HG02678 (cell line): ENCODE results near the gene CDH23.

Source experiments
- ATAC-seq: cut with Tn5 transposase; IDR thresholded peaks from one replicate; pipeline ENCODE4 v1.9.1; 2021; ENCODE audit warnings: mild to moderate bottlenecking, moderate library complexity; ENCODE audit not compliant: unreplicated experiment

Gene CDH23

DNA sequence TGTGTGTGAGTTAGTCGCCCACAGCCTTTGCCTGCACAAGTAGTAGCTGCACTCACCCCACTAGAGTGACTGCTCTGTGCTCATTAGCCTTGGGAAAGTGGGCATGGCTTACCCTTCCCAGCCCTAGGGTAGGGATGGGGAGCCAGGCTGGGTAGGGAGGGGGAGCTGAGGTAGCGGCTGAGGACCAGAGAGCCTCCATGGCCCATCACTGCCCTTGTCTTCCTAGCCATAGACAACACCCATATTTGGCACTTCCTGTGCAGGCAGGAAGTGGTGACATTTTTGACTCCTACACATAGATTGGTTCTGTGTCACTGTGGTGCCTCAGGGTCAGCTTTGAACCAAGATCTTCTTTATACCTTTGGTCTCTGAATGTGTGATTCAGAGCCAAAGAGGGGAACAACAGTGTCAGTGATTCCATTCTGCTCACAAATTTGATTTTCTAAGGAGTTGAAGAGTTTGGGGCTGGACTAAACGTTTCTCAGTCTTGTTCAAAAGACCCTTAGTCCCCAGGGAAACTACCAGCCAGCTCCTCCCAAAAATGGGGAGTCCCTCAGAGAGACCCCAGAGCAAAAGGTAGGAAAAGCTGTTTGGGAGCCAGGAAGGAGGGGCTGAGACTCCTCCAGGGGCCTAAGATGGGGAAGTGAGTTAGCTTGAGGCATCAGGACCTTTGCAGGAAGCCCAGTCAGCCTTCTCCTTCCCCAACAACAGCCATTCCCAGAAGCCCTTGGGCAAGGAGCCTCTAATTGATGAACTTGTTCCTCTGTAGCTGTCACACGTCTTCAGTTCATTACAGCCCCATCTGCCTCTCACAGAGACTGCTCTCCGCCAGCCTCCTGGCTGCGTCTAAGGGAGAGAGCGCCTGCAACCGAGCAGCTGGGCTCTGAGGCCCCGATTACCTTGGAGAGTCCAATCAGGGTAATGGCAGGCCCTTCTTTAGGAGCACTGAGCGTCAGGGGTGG lies 135.0 kb downstream of the CDH23 start:
- ATAC-seq = no peak

- ATAC-seq = no peak
These were observed 136.2 kb downstream of the CDH23 start for GRCh38 chr10:71532878-71533277.

- ATAC-seq = no peak
These were observed 137.2 kb downstream of the CDH23 start for GRCh38 chr10:71533936-71534335.

- no peak for ATAC-seq
These were observed 138.0 kb downstream of the CDH23 start for GRCh38 chr10:71534568-71535194.

DNA sequence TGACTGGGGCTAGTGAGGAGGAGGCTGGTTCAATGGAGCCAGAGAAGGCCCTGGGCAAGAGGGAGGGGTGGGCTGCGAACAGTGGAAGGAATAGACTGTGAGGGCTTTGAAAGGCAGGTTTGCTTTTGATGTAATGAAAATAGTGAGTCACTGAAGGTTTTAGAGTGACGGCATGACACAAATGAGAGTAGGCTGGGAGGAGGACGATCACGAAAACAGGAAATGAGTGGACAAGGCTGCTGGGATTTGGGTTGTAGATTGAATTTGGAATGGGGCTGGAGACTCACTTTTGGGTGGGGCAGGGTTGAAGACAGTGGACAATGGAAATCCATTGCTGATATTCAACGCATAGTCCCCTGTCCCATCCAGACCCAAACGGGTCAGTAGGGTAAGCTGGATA lies 139.6 kb downstream of the CDH23 start:
- ATAC-seq = no peak

- ATAC-seq = no peak
These were observed 140.4 kb downstream of the CDH23 start for GRCh38 chr10:71537125-71537524.

DNA sequence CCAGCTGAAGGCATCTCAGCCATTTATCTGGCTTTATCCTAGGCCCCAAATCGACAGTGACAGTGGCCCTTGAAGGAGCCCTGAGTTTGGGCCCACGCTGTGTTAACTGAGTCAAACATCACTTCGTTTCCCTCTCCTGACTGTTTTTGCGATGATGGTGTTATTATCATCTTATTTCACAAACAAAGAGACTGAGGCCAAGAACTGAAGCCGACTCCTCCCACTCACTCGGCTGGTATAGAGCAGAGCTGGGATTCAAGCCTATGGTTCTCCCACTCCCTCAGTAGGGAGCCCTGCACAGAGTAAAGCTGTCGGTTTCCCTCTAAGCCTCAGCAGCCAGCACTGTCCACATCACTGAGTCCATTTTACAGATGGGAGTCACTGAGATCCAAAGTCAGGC lies 141.0 kb downstream of the CDH23 start:
- no peak for ATAC-seq

DNA sequence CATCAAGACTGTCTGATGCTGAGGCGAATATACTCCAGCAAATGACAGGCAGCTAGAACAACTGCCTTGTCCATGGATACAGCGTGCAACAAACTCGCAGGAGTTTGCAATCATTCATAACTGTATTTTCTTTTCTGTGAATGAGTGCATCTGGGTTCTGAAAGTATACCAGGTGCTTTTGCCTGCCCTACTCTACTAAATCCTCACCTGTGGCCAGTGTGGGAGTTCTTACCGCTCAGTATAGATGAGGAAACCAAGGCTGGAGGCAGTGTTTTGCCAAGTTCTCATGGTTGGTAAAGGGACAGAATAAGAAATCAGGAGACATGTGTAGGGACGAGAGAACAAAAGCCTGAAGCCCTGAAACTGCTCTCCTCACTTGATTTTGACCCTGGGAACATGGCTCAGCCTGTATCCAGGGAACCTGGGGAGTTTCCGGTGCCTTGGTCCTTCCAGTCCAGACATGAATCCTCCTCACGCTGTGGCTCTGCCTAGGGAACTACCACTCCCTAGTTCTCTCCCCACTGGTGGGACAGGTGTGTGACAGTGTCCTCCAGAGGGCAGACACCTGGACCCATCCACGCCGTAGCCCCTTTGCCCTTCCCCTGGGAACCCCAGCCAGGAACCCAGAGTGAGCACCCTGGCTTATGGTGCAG lies 142.0 kb downstream of the CDH23 start:
- ATAC-seq = no peak

GRCh38 chr10:71539442-71540118 lies 142.9 kb downstream of the CDH23 start:
- ATAC-seq = no peak

DNA sequence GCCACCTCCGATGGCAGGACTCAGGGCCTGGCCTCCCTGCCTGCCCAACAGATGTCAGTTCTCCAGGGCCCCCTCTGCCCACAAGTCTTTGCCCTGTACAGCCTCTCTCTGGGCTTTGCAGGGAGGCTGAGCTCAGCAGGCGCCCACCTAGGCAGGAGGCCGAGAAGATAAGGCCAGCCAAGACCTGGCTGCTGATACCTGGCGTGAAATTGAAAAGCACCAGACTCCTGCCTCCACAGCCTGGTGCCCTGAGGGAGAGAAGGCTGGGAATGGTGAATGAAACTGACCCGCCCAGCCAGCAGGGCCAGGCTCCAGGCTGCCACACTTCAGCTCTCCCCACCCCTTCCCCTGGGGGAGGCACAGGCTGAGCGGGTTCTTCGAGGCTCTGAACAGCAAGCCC lies 145.8 kb downstream of the CDH23 start:
- no peak for ATAC-seq

DNA sequence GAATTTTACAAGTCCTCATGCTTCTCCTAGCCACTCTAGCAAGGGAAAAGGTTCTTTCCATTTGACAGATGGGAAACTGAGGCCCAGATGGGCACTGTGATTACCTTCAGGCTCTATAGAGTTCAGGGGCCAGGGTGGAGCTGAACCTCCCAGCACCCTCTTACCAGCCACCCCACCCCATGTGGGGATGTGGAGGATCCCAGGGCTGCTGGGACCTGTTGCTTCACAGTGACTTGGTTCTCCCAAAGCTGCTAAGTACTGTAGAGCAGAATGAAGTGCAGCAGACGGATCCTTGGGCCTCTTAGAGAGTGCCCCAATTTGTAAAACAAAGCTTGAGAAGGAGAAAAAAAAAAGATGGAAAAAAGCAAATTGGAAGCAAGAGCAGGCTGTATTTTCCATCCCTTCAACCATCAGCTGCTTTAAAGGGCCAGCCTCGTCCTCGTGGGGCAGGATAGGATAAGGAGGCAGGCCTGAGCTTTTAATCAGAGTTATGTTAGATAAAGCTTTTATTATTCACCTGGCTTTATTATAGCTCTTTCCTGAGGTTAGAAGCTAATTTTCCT lies 147.0 kb downstream of the CDH23 start:
- ATAC-seq = no peak

DNA sequence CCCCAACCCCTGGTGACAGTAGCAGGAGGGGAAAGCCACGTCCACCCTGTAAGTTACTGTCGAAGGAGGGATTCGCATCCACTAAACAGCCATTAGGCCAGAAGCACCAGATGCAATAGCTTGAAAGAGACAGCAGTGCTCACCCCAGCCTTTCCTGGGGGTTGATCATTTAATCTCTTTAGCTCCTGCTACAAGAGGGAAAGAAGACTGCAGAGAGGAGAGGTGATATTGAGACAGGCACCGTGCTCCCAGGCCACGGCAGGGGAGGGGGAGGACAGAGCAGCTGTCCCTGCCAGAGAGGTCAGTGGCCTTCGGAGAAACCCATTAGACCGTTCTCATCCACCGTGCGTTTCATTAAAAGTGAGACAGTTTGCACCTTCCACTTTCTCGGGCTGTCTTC lies 148.3 kb downstream of the CDH23 start:
- ATAC-seq = no peak

DNA sequence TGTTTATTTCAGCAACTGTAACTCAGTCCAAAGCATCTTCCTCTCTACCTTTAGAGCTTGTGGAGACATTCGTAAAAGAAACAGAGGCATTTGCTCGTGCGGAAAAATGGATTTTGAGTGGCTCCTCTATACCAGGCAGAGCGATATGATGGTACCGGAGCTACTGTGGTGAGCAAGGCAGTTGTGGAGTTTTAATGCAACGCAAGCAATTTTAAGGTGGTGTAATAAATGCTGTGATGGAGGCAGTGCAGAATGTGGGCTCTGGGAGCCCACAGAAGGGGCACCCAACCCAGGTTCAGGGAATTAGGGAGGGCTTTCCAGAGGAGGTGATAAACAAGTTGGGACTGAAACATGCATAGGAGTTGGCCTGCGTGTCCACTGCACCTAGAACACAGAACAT lies 149.5 kb downstream of the CDH23 start:
- ATAC-seq = no peak

DNA sequence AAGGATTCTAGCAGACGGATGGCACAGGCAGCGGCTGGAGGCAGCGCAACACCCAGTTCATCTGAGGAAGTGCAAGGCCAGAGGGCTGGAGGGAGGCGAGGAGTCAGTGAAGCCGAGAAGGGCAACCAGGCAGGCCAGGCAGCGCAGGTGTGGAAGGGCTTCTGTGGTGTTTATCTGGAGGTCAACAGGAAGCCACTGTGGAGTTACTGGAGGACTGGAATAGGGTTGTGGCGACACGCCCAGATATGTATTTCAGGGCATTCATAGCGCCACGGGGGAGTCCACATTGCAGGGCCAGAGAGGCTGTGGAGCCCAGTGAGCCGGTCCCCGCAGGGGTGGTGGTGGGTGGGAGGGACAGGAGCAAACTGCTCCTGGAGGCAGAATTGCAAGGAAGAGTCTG lies 150.6 kb downstream of the CDH23 start:
- no peak for ATAC-seq

GRCh38 chr10:71547876-71548846 lies 151.4 kb downstream of the CDH23 start:
- ATAC-seq = no peak

- no peak for ATAC-seq
These were observed 153.2 kb downstream of the CDH23 start for GRCh38 chr10:71549766-71550533.

DNA sequence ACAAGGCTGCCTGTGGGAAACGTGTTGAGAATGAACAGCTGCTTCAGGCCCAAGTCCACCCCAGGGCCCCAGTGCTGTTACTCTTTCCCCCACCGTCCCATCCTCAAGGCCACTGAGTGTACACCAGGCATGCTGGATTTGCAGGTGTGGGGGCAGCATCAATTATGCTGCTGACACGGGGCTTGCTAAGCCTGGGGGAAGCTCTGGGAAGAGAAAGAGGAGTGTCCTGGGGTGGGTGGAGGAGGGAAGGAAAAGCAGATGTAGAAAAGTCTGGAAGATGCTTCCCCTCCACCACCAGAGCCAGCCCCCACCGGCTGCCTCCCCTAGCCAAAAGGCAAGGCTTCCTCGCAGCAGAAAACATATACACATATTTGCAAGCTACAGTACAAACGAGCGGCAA lies 153.9 kb downstream of the CDH23 start:
- no peak for ATAC-seq

DNA sequence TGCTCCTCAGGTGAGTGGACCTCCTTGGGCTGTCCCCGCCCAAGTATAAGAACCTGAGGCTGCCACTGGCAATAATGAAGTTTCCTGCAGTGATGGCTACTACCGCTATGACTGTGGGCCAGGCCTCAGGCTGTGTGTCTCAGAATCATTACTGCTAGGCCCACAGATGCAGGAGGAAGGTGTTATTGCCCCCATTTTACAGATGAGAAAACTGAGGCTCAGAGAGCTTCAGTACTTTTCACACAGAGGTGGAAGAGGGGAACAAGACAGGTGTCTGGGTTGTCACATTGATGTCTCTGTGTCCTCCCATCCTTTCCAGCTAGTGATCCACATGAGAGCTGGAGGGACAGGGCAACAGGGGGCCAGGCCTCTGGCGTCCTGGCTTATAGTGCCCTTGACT lies 155.2 kb downstream of the CDH23 start:
- no peak for ATAC-seq

DNA sequence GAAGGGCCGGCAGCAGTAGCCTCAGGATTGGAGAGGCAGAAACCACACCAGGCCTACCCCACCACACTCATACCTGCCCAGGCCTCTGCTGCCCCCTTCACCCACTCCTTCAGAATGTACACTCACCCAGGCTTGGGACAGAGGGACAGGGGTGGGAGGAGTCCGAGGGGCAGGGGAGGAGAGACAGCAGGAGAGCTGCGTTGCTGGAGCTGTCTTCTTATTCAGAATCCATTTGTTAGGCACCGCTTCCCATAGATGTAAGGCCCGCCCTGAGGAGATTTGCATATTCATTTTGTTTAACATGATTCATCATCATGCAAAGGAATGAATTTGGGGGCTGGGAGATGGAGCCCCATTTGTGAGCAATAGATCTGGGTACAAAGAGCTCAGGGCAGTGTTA lies 156.7 kb downstream of the CDH23 start:
- no peak for ATAC-seq
